Left lung (tissue), 10 donors: ENCODE results near the gene AMBN. TPM values are rescaled to one million over a fixed set of nuclear protein-coding genes. Genes with fewer than 3 reads are reported as not detected.
A peak's percentile ranks its signal among the peaks of the same experiment; 100 is the strongest.

Experiments used
- ATAC-seq: fragments of 200-7000 bp; cut with Tn5 transposase; one replicate; pipeline ENCODE4 v1.9.1; 2020; ENCODE audit warnings: moderate library complexity
- DNase-seq, 4 donors: peaks; one replicate each; pipeline ENCODE4 v3.0.0-alpha.2; 2013 to 2020
- H3K27ac ChIP-seq, 2 donors: fragments of 200-600 bp; sonication (generic) in 1 of 2; one replicate each; pipeline versions ENCODE4 v1.5.0 to v1.8.0; 2020 to 2021
- H3K27me3 ChIP-seq, 2 donors: fragments of 200-600 bp; sonication (generic) in 1 of 2; one replicate each; pipeline versions ENCODE4 v1.5.0 to v1.8.0; 2020 to 2021
- H3K36me3 ChIP-seq, 2 donors: fragments of 200-600 bp; sonication (generic) in 1 of 2; one replicate each; pipeline versions ENCODE4 v1.5.0 to v1.8.0; 2020 to 2021
- H3K4me1 ChIP-seq, 2 donors: fragments of 200-600 bp; one replicate each; pipeline ENCODE4 v1.8.0; 2021
- H3K4me3 ChIP-seq, 2 donors: fragments of 200-600 bp; sonication (generic) in 1 of 2; one replicate each; pipeline versions ENCODE4 v1.5.0 to v1.8.0; 2020 to 2021; ENCODE audit warnings: mild to moderate bottlenecking in 1 of 2
- H3K9me3 ChIP-seq, 2 donors: fragments of 200-600 bp; sonication (generic) in 1 of 2; one replicate each; pipeline versions ENCODE4 v1.5.0 to v1.8.0; 2020 to 2021
- intact Hi-C, 2 donors: fragments of 100-400 bp; cut with DNase I; formaldehyde crosslinking; loops; one replicate each; pipeline versions ENCODE4 v1.11.2 to v1.14.2; 2022
- polyA plus RNA-seq, 6 donors: library from polyadenylated mRNA; unstranded; fragments of 120-200 nt; gene quantifications; one replicate each; pipeline ENCODE4 v1.2.1, GENCODE V29; 2013; ENCODE audit not compliant: insufficient read length in 6 of 6
- total RNA-seq, 2 donors: library from RNA; stranded (reverse); fragmentation: NEBNext Ultra II Directional; extraction: Animal tissue kit (Norgen Biotek cat#: 25700); gene quantifications; one replicate each; pipeline ENCODE4 v1.2.1, GENCODE V29; 2021
- TF ChIP-seq, protein P1 (sequence below), 2 donors: fragments of 200-600 bp; sonication (generic) in 1 of 2; IDR thresholded peaks; one replicate each; pipeline versions ENCODE4 v1.5.0 to v1.8.0; 2021; ENCODE audit warnings: antibody characterized with exemption in 2 of 2
- donor health status: DM: no; HTN: yes; CAD: no.
- donor health status: DM: no; HTN: no; CAD: no.

Gene AMBN
- total and polyA plus RNA-seq, 8 donors: not detected

DNA sequence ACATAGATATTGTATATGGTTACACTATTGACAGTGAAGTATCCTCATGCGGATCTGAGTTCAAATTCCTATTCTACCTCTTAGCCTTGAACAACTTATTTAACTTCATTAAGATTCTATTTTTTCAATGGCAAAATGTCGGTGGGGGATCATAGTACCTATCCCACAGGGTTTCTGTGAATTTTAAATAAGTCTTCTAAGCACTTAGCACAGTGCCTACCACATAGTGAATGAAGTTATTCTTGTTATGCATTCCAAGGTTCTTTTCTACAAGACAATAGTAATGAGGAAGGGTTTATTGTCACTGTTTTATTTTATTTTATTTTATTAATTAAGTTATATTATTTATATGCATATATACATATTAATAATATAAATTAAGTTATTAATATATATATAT, 27.7 kb downstream of the AMBN start:
- Histone ChIP-seq H3K4me3 (no peak overlapping the region), H3K27me3 (no peaks in the 10 kb centered on the region), H3K27ac (no peak overlapping the region), H3K9me3 (no peaks in the 10 kb centered on the region), H3K36me3 (no peaks in the 10 kb centered on the region), H3K4me1 (no peaks in the 10 kb centered on the region)
- DNase-seq (no peak), ATAC-seq (no peak)
- TF ChIP-seq, protein P1, sequence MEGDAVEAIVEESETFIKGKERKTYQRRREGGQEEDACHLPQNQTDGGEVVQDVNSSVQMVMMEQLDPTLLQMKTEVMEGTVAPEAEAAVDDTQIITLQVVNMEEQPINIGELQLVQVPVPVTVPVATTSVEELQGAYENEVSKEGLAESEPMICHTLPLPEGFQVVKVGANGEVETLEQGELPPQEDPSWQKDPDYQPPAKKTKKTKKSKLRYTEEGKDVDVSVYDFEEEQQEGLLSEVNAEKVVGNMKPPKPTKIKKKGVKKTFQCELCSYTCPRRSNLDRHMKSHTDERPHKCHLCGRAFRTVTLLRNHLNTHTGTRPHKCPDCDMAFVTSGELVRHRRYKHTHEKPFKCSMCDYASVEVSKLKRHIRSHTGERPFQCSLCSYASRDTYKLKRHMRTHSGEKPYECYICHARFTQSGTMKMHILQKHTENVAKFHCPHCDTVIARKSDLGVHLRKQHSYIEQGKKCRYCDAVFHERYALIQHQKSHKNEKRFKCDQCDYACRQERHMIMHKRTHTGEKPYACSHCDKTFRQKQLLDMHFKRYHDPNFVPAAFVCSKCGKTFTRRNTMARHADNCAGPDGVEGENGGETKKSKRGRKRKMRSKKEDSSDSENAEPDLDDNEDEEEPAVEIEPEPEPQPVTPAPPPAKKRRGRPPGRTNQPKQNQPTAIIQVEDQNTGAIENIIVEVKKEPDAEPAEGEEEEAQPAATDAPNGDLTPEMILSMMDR (IDR thresholded peaks at IDR 0.05): no peak
- intact Hi-C loops: no loop called here

DNA sequence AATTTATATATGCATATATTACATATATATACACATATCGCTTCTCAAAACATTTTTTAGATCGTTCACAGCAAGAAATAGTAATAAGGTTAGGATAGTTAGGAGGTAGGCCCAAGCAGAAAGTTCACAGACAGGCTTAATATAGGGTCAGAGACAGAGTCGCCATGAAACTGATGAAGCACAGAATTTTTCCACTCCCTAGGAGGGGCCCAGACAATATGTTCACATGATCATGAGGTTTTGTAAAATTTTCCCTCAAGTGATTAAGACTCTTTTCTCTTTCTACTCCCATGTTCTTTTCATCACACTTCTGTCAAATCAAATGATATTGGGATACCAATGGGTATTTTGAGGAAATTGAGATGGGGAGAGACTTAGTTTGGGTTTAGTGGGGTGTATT, 31.3 kb downstream of the AMBN start:
- Histone ChIP-seq H3K4me1 (no peaks in the 10 kb centered on the region), H3K27me3 (no peaks in the 10 kb centered on the region), H3K27ac (no peak overlapping the region), H3K9me3 (no peaks in the 10 kb centered on the region), H3K4me3 (no peak overlapping the region), H3K36me3 (no peaks in the 10 kb centered on the region)
- no peak for ATAC-seq
- DNase-seq: no peak
- TF ChIP-seq, protein P1 (IDR thresholded peaks at IDR 0.05): no peak
- intact Hi-C loops: no loop called here

DNA sequence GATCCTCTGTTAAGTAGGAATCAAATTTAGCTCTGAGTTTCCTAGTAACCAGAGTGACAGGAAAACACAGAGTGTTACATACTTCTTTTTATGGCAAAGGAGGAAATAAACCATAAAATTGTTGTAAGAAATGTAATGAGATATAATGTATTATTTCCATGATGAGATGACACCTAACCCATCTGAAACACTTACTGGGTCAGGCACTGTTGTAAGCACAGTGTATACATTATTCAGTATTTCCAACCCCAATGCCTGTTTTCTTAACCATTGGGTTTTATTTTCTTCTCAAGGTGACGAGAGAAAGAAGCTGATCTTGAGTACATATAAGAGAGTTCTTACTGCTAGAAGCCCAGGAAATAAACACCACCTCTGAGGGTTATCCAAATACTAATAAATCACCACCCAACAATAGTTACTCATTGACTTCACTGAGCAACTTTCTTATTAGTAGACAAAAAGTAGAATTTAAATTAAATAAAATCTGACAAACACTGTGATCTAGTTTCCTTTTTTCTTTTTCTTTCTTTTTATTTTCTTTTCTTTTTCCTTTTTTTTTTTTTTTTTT, 32.3 kb downstream of the AMBN start:
- Histone ChIP-seq H3K27me3 (no peaks in the 10 kb centered on the region), H3K27ac (no peak overlapping the region), H3K4me1 (no peaks in the 10 kb centered on the region), H3K9me3 (no peaks in the 10 kb centered on the region), H3K36me3 (no peaks in the 10 kb centered on the region), H3K4me3 (no peak overlapping the region)
- ATAC-seq (peak; percentile 34), DNase-seq (no peak)
- TF ChIP-seq, protein P1 (IDR thresholded peaks at IDR 0.05): no peak
- intact Hi-C loops: no loop called here

DNA sequence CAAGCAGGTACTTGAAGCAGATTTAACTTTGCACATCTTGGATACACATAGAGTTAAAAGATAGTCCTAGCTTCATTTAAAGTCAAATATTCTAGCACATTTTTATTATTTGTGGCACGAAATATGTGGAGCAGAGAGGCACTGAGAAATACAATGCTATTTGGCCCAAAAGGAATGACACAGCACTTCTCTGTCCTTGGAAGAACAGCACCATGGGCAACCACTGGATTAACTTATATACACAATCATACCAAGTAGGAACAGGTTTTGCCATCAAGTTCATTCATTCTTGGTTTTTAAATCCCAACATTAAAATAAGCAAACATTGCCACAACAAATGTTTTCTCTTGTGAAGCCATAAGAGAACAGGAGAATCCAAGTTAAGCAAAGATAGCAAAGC, 35.6 kb downstream of the AMBN start:
- H3K4me3 ChIP-seq: no peak overlapping the region
- H3K27ac ChIP-seq: no peak overlapping the region
- ATAC-seq: no peak
- H3K9me3 ChIP-seq: no peaks in the 10 kb centered on the region
- H3K36me3 ChIP-seq: no peaks in the 10 kb centered on the region
- no peaks in the 10 kb centered on the region for H3K27me3 ChIP-seq
- DNase-seq: no peak
- no peaks in the 10 kb centered on the region for H3K4me1 ChIP-seq
- intact Hi-C loops: no loop called here
- TF ChIP-seq, protein P1 (IDR thresholded peaks at IDR 0.05): no peak

DNA sequence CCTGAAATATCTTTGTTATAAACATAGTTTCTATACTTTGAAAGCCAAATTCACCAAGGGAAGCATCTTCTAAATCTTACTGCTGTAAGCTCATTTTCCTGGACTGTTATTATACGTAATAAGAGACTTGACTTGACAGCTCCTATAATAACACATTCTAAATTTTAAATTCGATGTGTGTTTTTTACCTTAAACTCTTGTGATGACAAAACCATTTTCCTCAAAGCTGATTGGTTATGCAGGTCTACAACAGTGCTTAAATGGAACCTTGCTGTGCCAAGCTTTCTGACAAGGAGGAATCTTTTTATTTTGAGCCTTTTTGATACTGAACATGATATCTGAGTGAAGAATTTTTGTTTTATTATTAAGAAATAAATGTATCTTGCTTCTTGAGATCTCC, 36.4 kb downstream of the AMBN start, which contains the start of gene ENAM:
Gene ENAM, plus strand, starts transcription at position 301 of the 400 bp plus-strand sequence. CDS start 757 bp downstream, outside the sequence.
- intact Hi-C loops: no loop called here
- TF ChIP-seq, protein P1 (IDR thresholded peaks at IDR 0.05): no peak
- Histone ChIP-seq H3K4me3 (no peak within 1 kb of the TSS), H3K27me3 (no peaks in the 10 kb centered on the region), H3K9me3 (no peaks in the 10 kb centered on the region), H3K27ac (no peak within 1 kb of the TSS), H3K4me1 (no peaks in the 10 kb centered on the region), H3K36me3 (no peaks in the 10 kb centered on the region)
- DNase-seq (no peak), ATAC-seq (no peak)
